Fibroblast of peridontal ligament (primary cell): Measurements from ENCODE around the gene LRRC75A.
A peak's percentile ranks its signal among the peaks of the same experiment; 100 is the strongest.
"Not testable (repeated sequence)": the region's sequence is repeated elsewhere in the genome, so short reads cannot be mapped to it uniquely, and the experiment has no call there.

Source experiments
- DNase-seq: peaks from one replicate; pipeline ENCODE4 v3.0.0-alpha.2; 2010; ENCODE audit errors: extremely low read depth

Gene LRRC75A

DNA sequence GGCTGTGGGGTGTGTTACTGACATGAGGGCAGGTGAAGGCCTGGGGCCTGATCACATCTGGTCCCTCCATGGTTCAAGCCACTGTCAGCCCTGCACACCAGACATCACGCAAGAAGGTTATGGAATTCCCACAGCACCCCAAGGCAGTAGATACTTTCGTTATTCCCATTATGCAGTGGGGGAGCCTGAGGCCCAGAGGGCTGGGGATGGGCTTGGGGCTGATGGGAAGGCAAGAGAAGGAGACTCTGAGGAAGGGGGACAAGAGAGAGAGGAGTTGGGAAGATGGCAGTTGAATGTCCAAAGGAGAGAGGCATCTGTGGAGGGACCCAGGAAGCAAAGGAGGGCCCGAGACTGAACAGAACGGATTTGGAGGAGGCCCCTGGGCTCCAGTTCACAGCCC is 42.0 kb downstream of the LRRC75A start:
- no peak for DNase-seq

DNA sequence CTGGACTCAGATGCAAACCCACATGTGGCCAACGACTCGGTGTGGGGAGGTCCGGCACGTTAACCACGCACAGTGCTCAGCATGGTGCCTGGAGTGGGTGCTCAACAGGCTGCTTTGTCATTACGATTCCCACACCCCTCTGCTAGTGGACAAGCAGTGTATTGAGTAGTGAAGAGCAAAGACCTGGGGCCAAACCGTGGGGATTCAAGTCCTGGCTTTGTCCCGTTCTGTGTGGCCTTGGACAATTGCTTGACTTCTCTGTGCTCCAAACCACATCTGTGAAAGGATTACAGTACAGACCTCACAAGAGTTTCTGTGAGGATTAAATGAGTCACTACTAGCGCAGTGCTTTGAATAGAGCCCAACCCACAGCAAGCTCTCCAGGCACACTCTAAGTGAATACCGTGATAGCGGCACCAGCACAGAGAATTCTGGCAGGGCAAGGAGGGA is 42.8 kb downstream of the LRRC75A start:
- peak; percentile 47 for DNase-seq

- DNase-seq, result no peak
These were observed 43.5 kb downstream of the LRRC75A start for GRCh38 chr17:16448490-16448889.

GRCh38 chr17:16447676-16448075 is 44.3 kb downstream of the LRRC75A start:
- DNase-seq, result no peak

GRCh38 chr17:16446338-16446983 is 45.5 kb downstream of the LRRC75A start:
- no peak for DNase-seq

DNA sequence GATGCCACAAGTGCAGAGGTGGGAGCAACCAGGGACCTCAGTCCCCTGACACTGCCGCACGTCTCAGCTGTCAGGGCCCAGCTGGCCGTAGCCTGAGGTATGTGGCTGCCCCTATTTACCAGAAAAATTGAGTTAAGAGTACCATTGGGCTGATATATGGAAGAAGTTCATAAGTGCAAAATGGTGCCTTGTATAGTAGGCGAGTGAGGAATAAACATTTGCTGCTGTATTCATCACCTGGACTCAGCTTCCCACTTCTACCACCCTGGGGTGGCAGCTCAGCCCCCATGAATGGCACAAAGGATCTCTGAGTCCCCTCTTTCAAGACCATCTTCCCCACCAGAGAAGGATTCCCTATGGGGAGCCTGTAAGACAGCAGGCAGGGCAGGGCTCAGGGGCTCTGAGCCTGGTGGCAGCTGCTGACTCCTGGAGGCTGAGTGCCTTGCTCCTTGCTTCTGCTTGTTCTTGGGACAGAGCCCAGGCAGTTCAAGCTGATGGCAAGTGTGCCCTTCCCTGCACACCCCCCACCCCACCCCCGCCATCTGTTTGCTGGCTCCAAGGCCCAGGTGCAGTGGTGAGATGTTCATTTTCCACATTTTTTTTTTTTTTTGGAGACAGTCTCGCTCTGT is 47.6 kb downstream of the LRRC75A start:
- DNase-seq, result no peak

- no peak for DNase-seq
These were observed 48.3 kb downstream of the LRRC75A start for GRCh38 chr17:16443511-16444257.

- no peak for DNase-seq
These were observed 49.1 kb downstream of the LRRC75A start for GRCh38 chr17:16442594-16443510.

- peak; percentile 19 for DNase-seq
These were observed 49.9 kb downstream of the LRRC75A start for GRCh38 chr17:16442141-16442540.

GRCh38 chr17:16440901-16441629 is 50.9 kb downstream of the LRRC75A start:
- DNase-seq, result peak; percentile 40

DNA sequence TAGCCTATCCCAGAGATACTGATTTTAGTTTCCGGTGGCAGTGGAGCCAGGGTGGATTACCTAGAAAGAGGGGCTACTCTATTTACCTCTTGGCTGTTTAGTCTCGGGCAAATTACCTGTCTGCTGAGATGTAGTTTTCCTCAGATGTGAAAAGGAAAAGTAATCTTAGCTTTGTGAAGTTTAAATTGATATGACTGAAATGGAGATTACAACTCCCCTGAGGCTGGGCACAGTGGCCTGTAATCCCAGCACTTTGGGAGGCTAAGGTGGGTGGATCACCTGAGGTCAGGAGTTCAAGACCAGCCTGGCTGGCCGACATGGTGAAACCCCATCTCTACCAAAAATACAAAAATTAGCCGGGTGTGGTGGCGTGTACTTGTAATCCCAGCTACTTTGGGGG is 51.6 kb downstream of the LRRC75A start:
- DNase-seq, result not testable (repeated sequence)

DNA sequence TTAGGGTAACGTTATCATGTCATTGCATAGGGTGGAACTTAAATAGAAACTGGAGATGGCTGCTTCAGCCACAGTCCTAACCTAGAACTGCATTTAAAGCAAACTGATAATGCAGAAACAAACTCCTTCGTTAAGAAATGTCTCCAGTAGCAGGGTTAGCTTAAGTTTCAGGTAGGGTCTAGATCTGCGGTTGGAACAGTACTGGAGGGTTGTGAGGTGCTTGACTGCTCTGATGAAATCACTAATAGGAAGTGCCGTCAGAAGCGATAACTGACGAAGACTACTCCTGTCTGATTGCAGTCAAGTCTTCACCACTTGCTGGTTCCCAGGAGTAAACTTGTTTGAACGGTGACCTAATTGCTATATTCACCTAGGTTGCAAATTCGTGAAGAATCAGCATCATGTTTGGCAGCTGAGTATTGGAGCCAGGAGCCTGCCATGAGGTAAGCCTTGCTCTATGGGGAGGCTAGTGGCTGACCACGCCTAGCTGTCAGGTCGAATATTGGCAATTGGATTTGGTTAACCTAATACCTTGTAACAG is 52.1 kb downstream of the LRRC75A start:
- peak; percentile 31 for DNase-seq

GRCh38 chr17:16439303-16439791 is 52.6 kb downstream of the LRRC75A start:
- DNase-seq, result peak; percentile 39

DNA sequence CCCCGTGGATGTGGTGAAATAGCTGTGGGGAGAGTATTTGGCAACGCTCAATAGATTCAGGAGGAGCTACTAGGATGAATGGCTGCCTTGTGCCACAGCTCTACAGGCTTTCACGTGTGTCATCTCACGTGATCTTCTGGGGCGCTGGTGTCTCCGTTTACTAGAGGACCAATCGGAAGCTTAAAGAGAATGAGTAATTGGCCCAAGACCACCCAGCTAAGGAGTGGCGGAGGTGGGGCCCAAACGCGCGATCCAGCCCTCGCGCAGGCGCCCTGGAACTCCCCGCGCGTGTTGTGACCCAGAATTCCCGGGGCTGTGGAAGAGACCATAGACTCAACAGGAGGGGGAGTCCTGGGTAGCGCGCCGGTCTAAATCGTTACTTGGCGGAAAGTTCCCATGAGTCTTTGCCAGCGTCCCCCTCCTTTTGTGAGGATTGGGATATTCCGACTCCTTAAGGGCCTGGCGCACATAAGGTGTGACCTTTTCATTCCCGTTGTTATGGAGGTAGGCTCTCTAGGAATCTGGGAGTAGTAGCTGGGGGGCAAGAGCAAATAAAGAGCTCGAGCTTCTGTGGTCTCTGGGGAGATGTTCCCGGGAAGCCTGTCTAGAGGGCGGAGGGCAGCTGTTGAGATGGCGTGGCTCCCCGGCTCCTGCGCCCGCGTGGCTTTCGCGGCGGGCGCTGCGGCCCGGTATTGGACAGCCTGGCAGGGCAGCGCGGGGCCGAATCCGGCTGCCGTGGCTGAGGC is 53.3 kb downstream of the LRRC75A start:
- peak; percentile 100 for DNase-seq

DNA sequence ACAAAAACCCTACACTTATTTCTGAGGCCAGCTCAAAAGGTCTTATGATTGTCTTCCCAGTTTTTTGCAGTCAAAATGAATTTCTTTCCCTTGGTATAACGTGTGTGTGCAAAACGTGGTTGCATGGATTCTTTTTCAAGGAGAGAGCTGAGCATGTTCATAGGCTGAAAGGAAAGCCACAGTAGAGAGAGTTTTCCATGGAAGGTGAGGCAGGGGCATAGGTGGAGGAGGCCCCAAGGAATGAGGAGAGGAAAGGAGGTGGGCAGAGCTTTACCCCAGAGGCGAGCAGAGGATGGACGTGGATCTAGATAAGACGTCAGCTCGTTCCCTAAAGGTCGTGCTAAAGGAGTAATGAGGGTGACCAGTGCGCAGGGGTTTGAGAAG is 53.8 kb downstream of the LRRC75A start:
- no peak for DNase-seq

GRCh38 chr17:16437083-16437482 is 54.9 kb downstream of the LRRC75A start:
- DNase-seq, result no peak

- DNase-seq, result no peak
These were observed 55.8 kb downstream of the LRRC75A start for GRCh38 chr17:16435925-16436886.

- no peak for DNase-seq
These were observed 57.3 kb downstream of the LRRC75A start for GRCh38 chr17:16434662-16435061.

DNA sequence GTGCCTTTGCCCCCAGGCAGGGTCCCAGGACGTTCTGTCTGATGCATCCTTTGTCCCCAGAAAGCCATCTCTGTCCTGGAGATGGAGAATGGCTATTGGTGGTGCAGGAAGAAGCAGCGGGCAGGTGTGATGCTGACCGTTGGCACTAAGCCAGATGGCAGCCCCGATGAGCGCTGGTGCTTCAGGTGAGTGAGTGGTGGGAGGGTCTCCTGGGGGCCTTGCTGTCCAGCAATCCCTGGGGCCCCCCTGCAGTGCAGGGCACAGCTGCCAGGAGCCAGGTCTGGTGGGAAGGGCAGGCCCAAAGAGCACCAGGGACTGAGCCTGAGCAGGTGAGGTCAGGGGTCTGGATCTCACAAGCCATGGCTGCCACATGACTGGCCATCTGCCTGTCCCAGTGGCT is 58.5 kb downstream of the LRRC75A start:
- DNase-seq, result no peak
